K562 (cell line): ENCODE data around the gene APOBEC3G. TPM values are rescaled to one million over a fixed set of nuclear protein-coding genes. Genes with fewer than 3 reads are reported as not detected.

Experiments used
- ATAC-seq: fragments of 200-7000 bp; cut with Tn5 transposase; 3 replicates; pipeline ENCODE4 v1.9.1; 2020; ENCODE audit warnings: moderate library complexity
- BruUV-seq: library from RNA; stranded (reverse); fragments of 400-500 nt; replicated peaks from 2 replicates; lab custom pipeline; 2021; lab: Mats Ljungman, UMichigan
- CTCF ChIA-PET: fragments of 300-600 bp; formaldehyde crosslinking; extraction: SDS; loops from one replicate; lab custom pipeline; 2021; ENCODE audit warnings: low intra/inter-chr PET ratio; lab: Yijun Ruan, JAX
- POLR2A ChIA-PET: fragments of 300-600, 350-650 bp; sonication (Branson Sonifier 250); formaldehyde crosslinking; extraction: SDS; loops from one replicate; lab custom pipeline; 2021; ENCODE audit warnings: antibody characterized with exemption, inconsistent platforms; lab: Yijun Ruan, JAX
- DNase-seq, 4 experiments: peaks; one replicate each; pipeline versions ENCODE4 v3.0.0 to v3.0.0-alpha.2; 2011 to 2018; ENCODE audit warnings: low spot score in 3 of 4, mixed read lengths in 3 of 4; ENCODE audit errors: extremely low read depth in 1 of 4
- FAIRE-seq: peaks from 2 replicates; lab custom pipeline; 2011; peaks lifted over from hg19 to GRCh38; lab: Jason Lieb, UNC
- H2AFZ ChIP-seq: 2 replicates; pipeline ENCODE4 v1.6.0; 2011; ENCODE audit warnings: low read depth, low read length, control low read depth, inconsistent platforms
- H3K27ac ChIP-seq: fragments of 200-600 bp; 3 replicates; pipeline ENCODE4 v1.8.0; 2011; ENCODE audit warnings: low read depth, mild to moderate bottlenecking, control low read depth, inconsistent platforms, low read length, moderate library complexity, mixed read lengths; ENCODE audit errors: extremely low read depth
- H3K27me3 ChIP-seq, 2 experiments: fragments of 300-600 bp in 1 of 2; 2 replicates in 1 of 2; 3 replicates in 1 of 2; pipeline versions ENCODE4 v1.6.0 to v1.8.0; 2011; ENCODE audit warnings: inconsistent platforms in 2 of 2, low read length in 2 of 2, mild to moderate bottlenecking in 1 of 2, mixed read lengths in 1 of 2, moderate library complexity in 1 of 2; ENCODE audit not compliant: control insufficient read depth in 2 of 2, insufficient read depth in 2 of 2
- H3K36me3 ChIP-seq: fragments of 300-600 bp; 3 replicates; pipeline ENCODE4 v1.8.0; 2011; ENCODE audit warnings: mild to moderate bottlenecking, low read length, inconsistent platforms; ENCODE audit not compliant: control insufficient read depth, insufficient read depth
- H3K4me1 ChIP-seq, 2 experiments: fragments of 200-600 bp in 1 of 2; replicated peaks in 1 of 2; 2 replicates in 1 of 2; 3 replicates in 1 of 2; pipeline versions ENCODE4 v1.5.1 to v1.8.0; 2011; ENCODE audit warnings: inconsistent platforms in 2 of 2, low read length in 2 of 2, mild to moderate bottlenecking in 1 of 2, mixed read lengths in 1 of 2, moderate library complexity in 1 of 2; ENCODE audit not compliant: control insufficient read depth in 2 of 2, insufficient read depth in 2 of 2
- H3K4me2 ChIP-seq: 2 replicates; pipeline ENCODE4 v1.6.1; 2011; ENCODE audit warnings: low read length, control low read depth, inconsistent platforms, mixed read lengths; ENCODE audit not compliant: insufficient read depth
- H3K4me3 ChIP-seq: fragments of 200-600 bp; sonication (generic), shearing (Covaris generic); 2 replicates; pipeline ENCODE4 v1.5.1; 2016; ENCODE audit warnings: control low read depth, inconsistent platforms
- H3K79me2 ChIP-seq: fragments of 200-600 bp; 3 replicates; pipeline ENCODE4 v1.8.0; 2011; ENCODE audit warnings: low read length, inconsistent platforms; ENCODE audit not compliant: control insufficient read depth, insufficient read depth
- H3K9ac ChIP-seq, 2 experiments: 2 replicates each; pipeline versions ENCODE4 v1.6.0 to v1.6.1; 2011; ENCODE audit warnings: low read depth in 2 of 2, low read length in 2 of 2, control low read depth in 1 of 2, inconsistent platforms in 1 of 2, mild to moderate bottlenecking in 1 of 2, mixed read lengths in 1 of 2; ENCODE audit not compliant: insufficient read depth in 1 of 2
- H3K9me1 ChIP-seq: one replicate; pipeline ENCODE4 v1.6.0; 2011; ENCODE audit warnings: inconsistent platforms, mild to moderate bottlenecking, low read length, moderate library complexity; ENCODE audit not compliant: control insufficient read depth, insufficient read depth
- H3K9me3 ChIP-seq: replicated peaks from 2 replicates; pipeline ENCODE4 v1.5.1; 2011; ENCODE audit warnings: low read depth, low read length, inconsistent platforms; ENCODE audit not compliant: control insufficient read depth, insufficient read depth
- H4K20me1 ChIP-seq: replicated peaks from 2 replicates; pipeline ENCODE4 v1.6.1; 2011; ENCODE audit warnings: low read length, inconsistent platforms, mixed read lengths; ENCODE audit not compliant: control insufficient read depth, insufficient read depth
- ARNT ChIP-seq, 2 experiments: fragments of 450-650 bp; IDR thresholded peaks; 2 replicates each; pipeline ENCODE4 v1.6.1; 2016; ENCODE audit warnings: mild to moderate bottlenecking in 1 of 2
- IRF2 ChIP-seq: sonication (generic); formaldehyde crosslinking; IDR thresholded peaks from 2 replicates; pipeline ENCODE4 v1.8.1; 2022; ENCODE audit warnings: mild to moderate bottlenecking, missing genetic modification reagents
- SMC3 ChIP-seq: conservative IDR thresholded peaks from 2 replicates; pipeline ENCODE4 v1.6.1; 2011; ENCODE audit warnings: low read depth, low read length, improper control_type of control experiment; ENCODE audit not compliant: insufficient read depth
- ZNF76 ChIP-seq: fragments of 250-450 bp; sonication (Bioruptor Pico); IDR thresholded peaks from 2 replicates; pipeline ENCODE4 v1.4.0; 2020; ENCODE audit warnings: mild to moderate bottlenecking, moderate library complexity, borderline replicate concordance
- ZNF79 ChIP-seq: fragments of 250-450 bp; sonication (Bioruptor Pico); IDR thresholded peaks from 2 replicates; pipeline ENCODE4 v1.4.0; 2020; ENCODE audit warnings: low read depth, mild to moderate bottlenecking, moderate library complexity
- WGBS: fragments of 100-300 bp; shearing (Covaris generic); methylation state at CpG from one replicate; pipeline ENCODE4 v1.1.6; 2016; ENCODE audit warnings: low coverage, mixed read lengths; ENCODE audit not compliant: insufficient coverage; ENCODE audit errors: missing lambda C conversion rate; 5-methylcytosine and 5-hydroxymethylcytosine counted together
- in situ Hi-C: fragments of 300-500 bp; cut with MboI; formaldehyde crosslinking; loops from 4 replicates; pipeline ENCODE4 v1.15.0; 2018; ENCODE audit warnings: inconsistent platforms, mixed read lengths
- intact Hi-C: fragments of 100-400 bp; cut with micrococcal nuclease; formaldehyde crosslinking; loops from 2 replicates; pipeline ENCODE4 v1.14.2; 2022
- polyA plus RNA-seq, 8 experiments: library from polyadenylated mRNA; depleted of rRNA in 4 of 8; stranded (reverse) in 5 of 8; unstranded in 3 of 8; fragments of >200 nt; fragmentation: Nextera tagmentation in 2 of 8; fragmentation: Illumina TruSeq in 1 of 8; extraction: Ambion mirVana in 2 of 8; extraction: Trizol in 1 of 8; gene quantifications; 2 replicates each; pipeline versions ENCODE4 v1.2.1 to v1.2.3, GENCODE V29; 2011 to 2014; ENCODE audit warnings: inconsistent platforms in 1 of 8, missing spikeins in 1 of 8
- total RNA-seq, 7 experiments: library from RNA; depleted of rRNA in 6 of 7; stranded (reverse); fragments of >200 nt in 6 of 7; fragmentation: Illumina TruSeq in 2 of 7; extraction: Trizol in 2 of 7; gene quantifications; 2 replicates each; pipeline versions ENCODE4 v1.2.1 to v1.2.3, GENCODE V29; 2011 to 2021; ENCODE audit warnings: low replicate concordance in 1 of 7
- TF ChIP-seq, protein P1 (sequence below): sonication (generic); formaldehyde crosslinking; IDR thresholded peaks from 2 replicates; pipeline ENCODE4 v1.8.0; 2023; ENCODE audit warnings: mild to moderate bottlenecking, missing genetic modification reagents
- TF ChIP-seq, protein P2 (sequence below): fragments of 450-650 bp; IDR thresholded peaks from 2 replicates; pipeline ENCODE4 v1.6.1; 2016; ENCODE audit warnings: low read depth
- TF ChIP-seq, protein P3 (sequence below): fragments of 450-650 bp; IDR thresholded peaks from 2 replicates; pipeline ENCODE4 v1.6.1; 2016; ENCODE audit warnings: mild to moderate bottlenecking

APOBEC3G gene
- total and polyA plus RNA-seq, 9 of the 15 experiments (the other 6 are each of a cell fraction or from before 2014, with no cell fraction given), result 5.2 to 20.8 (median 11.4) TPM

DNA sequence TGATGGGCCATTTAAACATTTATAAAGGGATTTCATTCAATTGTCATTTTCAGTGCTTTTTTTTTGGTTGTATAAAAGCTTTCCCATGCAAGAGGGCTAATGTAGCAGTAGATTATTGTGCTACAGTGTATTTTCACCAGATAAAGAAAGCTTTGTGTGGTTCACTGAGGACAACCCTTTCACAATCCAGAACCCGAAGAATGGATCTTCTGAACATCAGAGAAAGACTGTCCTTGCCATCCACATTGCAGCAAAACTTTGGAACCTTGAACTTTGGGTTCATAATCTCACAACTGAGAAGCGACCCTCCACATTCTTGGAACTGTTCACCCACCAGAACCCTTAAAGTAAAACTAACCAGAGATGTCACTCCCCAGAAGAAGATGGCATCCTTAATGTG lies 29.3 kb downstream of the APOBEC3G start:
- Histone ChIP-seq H3K4me1 (no peaks in the 10 kb centered on the region; a peak in 1 of 5 replicates), H3K36me3 (no peaks in the 10 kb centered on the region), H3K4me2 (no peak overlapping the region), H3K9me3 (no peaks in the 10 kb centered on the region), H3K79me2 (no peaks in the 10 kb centered on the region), H3K4me3 (no peak overlapping the region), H3K27me3 (no peaks in the 10 kb centered on the region), H4K20me1 (no peaks in the 10 kb centered on the region), H3K9ac (no peak overlapping the region), H3K27ac (no peak overlapping the region), H3K9me1 (no peaks in the 10 kb centered on the region), H2AFZ (no peak overlapping the region)
- intact Hi-C loops (no loop called here), in situ Hi-C loops (no loop called here)
- ChIA-PET POLR2A (interaction anchor here (0.6 kb wide), 1 partner anchor 57 kb away, joined by 3 read pairs; no protein-coding TSS in a partner anchor), CTCF (no interaction called here)
- BruUV-seq, result no TSS peak
- no peak for DNase-seq
- WGBS, result 43% methylated on average over 2 of the region's 2 CpGs
- no peak for FAIRE-seq
- ATAC-seq, result no peak
- TF ChIP-seq ARNT (IDR thresholded peaks at IDR 0.05), result no peak
- no peak for TF ChIP-seq SMC3
- no peak for TF ChIP-seq ZNF76 (CRISPR knock-in tag)
- TF ChIP-seq, protein P1, sequence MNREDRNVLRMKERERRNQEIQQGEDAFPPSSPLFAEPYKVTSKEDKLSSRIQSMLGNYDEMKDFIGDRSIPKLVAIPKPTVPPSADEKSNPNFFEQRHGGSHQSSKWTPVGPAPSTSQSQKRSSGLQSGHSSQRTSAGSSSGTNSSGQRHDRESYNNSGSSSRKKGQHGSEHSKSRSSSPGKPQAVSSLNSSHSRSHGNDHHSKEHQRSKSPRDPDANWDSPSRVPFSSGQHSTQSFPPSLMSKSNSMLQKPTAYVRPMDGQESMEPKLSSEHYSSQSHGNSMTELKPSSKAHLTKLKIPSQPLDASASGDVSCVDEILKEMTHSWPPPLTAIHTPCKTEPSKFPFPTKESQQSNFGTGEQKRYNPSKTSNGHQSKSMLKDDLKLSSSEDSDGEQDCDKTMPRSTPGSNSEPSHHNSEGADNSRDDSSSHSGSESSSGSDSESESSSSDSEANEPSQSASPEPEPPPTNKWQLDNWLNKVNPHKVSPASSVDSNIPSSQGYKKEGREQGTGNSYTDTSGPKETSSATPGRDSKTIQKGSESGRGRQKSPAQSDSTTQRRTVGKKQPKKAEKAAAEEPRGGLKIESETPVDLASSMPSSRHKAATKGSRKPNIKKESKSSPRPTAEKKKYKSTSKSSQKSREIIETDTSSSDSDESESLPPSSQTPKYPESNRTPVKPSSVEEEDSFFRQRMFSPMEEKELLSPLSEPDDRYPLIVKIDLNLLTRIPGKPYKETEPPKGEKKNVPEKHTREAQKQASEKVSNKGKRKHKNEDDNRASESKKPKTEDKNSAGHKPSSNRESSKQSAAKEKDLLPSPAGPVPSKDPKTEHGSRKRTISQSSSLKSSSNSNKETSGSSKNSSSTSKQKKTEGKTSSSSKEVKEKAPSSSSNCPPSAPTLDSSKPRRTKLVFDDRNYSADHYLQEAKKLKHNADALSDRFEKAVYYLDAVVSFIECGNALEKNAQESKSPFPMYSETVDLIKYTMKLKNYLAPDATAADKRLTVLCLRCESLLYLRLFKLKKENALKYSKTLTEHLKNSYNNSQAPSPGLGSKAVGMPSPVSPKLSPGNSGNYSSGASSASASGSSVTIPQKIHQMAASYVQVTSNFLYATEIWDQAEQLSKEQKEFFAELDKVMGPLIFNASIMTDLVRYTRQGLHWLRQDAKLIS (CRISPR knock-in tag), result no peak
- no peak for TF ChIP-seq IRF2
- TF ChIP-seq, protein P2, sequence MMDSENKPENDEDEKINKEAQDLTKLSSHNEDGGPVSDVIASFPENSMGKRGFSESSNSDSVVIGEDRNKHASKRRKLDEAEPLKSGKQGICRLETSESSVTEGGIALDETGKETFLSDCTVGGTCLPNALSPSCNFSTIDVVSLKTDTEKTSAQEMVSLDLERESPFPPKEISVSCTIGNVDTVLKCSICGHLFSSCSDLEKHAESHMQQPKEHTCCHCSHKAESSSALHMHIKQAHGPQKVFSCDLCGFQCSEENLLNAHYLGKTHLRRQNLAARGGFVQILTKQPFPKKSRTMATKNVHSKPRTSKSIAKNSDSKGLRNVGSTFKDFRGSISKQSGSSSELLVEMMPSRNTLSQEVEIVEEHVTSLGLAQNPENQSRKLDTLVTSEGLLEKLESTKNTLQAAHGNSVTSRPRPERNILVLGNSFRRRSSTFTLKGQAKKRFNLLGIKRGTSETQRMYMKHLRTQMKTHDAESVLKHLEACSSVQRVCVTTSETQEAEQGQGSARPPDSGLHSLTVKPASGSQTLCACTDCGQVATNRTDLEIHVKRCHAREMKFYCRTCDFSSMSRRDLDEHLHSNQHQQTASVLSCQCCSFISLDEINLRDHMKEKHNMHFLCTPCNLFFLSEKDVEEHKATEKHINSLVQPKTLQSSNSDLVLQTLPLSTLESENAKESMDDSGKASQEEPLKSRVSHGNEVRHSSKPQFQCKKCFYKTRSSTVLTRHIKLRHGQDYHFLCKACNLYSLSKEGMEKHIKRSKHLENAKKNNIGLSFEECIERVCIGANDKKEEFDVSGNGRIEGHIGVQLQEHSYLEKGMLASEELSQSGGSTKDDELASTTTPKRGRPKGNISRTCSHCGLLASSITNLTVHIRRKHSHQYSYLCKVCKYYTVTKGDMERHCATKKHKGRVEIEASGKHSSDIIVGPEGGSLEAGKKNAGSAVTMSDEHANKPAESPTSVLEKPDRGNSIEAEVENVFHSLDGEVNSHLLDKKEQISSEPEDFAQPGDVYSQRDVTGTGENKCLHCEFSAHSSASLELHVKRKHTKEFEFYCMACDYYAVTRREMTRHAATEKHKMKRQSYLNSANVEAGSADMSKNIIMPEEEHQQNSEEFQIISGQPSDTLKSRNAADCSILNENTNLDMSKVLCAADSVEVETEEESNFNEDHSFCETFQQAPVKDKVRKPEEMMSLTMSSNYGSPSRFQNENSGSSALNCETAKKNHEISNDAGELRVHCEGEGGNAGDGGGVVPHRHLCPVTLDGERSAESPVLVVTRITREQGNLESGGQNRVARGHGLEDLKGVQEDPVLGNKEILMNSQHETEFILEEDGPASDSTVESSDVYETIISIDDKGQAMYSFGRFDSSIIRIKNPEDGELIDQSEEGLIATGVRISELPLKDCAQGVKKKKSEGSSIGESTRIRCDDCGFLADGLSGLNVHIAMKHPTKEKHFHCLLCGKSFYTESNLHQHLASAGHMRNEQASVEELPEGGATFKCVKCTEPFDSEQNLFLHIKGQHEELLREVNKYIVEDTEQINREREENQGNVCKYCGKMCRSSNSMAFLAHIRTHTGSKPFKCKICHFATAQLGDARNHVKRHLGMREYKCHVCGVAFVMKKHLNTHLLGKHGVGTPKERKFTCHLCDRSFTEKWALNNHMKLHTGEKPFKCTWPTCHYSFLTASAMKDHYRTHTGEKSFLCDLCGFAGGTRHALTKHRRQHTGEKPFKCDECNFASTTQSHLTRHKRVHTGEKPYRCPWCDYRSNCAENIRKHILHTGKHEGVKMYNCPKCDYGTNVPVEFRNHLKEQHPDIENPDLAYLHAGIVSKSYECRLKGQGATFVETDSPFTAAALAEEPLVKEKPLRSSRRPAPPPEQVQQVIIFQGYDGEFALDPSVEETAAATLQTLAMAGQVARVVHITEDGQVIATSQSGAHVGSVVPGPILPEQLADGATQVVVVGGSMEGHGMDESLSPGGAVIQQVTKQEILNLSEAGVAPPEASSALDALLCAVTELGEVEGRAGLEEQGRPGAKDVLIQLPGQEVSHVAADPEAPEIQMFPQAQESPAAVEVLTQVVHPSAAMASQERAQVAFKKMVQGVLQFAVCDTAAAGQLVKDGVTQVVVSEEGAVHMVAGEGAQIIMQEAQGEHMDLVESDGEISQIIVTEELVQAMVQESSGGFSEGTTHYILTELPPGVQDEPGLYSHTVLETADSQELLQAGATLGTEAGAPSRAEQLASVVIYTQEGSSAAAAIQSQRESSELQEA, result no peak
- TF ChIP-seq, protein P3, sequence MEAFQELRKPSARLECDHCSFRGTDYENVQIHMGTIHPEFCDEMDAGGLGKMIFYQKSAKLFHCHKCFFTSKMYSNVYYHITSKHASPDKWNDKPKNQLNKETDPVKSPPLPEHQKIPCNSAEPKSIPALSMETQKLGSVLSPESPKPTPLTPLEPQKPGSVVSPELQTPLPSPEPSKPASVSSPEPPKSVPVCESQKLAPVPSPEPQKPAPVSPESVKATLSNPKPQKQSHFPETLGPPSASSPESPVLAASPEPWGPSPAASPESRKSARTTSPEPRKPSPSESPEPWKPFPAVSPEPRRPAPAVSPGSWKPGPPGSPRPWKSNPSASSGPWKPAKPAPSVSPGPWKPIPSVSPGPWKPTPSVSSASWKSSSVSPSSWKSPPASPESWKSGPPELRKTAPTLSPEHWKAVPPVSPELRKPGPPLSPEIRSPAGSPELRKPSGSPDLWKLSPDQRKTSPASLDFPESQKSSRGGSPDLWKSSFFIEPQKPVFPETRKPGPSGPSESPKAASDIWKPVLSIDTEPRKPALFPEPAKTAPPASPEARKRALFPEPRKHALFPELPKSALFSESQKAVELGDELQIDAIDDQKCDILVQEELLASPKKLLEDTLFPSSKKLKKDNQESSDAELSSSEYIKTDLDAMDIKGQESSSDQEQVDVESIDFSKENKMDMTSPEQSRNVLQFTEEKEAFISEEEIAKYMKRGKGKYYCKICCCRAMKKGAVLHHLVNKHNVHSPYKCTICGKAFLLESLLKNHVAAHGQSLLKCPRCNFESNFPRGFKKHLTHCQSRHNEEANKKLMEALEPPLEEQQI, result no peak
- TF ChIP-seq ZNF79 (CRISPR knock-in tag), result no peak
